A549 (cell line): ENCODE results near the gene FAH. TPM values are rescaled to one million over a fixed set of nuclear protein-coding genes. Genes with fewer than 3 reads are reported as not detected.

ENCODE experiments used
- ATAC-seq, 2 experiments: fragments of 200-7000 bp in 1 of 2; fragments of >200 bp in 1 of 2; cut with Nextera tagmentation in 1 of 2; cut with Tn5 transposase in 1 of 2; 3 replicates each; pipeline versions ENCODE4 v1.8.0 to v1.9.1; 2018 to 2020; ENCODE audit warnings: mild to moderate bottlenecking in 1 of 2, moderate library complexity in 1 of 2
- CTCF ChIA-PET: fragments of 300-600 bp; sonication (Branson Sonifier 250); formaldehyde crosslinking; extraction: SDS; loops from one replicate; lab custom pipeline; 2021; ENCODE audit warnings: antibody characterized with exemption, inconsistent platforms; lab: Yijun Ruan, JAX
- POLR2A ChIA-PET: fragments of 350-600 bp; formaldehyde crosslinking; extraction: SDS; loops from one replicate; lab custom pipeline; 2021; ENCODE audit warnings: antibody characterized with exemption, inconsistent platforms; lab: Yijun Ruan, JAX
- DNase-seq, 2 experiments: peaks; one replicate each; pipeline versions ENCODE4 v3.0.0 to v3.0.0-alpha.2; 2011 to 2016; ENCODE audit warnings: low read depth in 1 of 2, low spot score in 1 of 2
- FAIRE-seq: peaks from 2 replicates; lab custom pipeline; 2011; peaks lifted over from hg19 to GRCh38; lab: Jason Lieb, UNC
- H3K27ac ChIP-seq, 2 experiments: fragments of >200 bp; sonication (Bioruptor Twin); formaldehyde crosslinking; 3 replicates each; pipeline ENCODE4 v1.5.1; 2016 to 2017
- H3K4me1 ChIP-seq: fragments of >200 bp; sonication (Bioruptor Twin); formaldehyde crosslinking; 3 replicates; pipeline ENCODE4 v1.6.1; 2016
- H3K4me2 ChIP-seq: fragments of >200 bp; sonication (Bioruptor Twin); formaldehyde crosslinking; 3 replicates; pipeline ENCODE4 v1.6.1; 2016
- H3K4me3 ChIP-seq: fragments of >200 bp; sonication (Bioruptor Twin); formaldehyde crosslinking; 3 replicates; pipeline ENCODE4 v1.5.1; 2016
- H3K9me3 ChIP-seq: fragments of >200 bp; sonication (Bioruptor Twin); formaldehyde crosslinking; 3 replicates; pipeline ENCODE4 v1.6.1; 2016
- BHLHE40 ChIP-seq: IDR thresholded peaks from 2 replicates; pipeline ENCODE4 v1.6.1; 2012; ENCODE audit warnings: low read depth, low read length, inconsistent platforms
- CBX2 ChIP-seq: fragments of 200-600 bp; sonication (generic); IDR thresholded peaks from 2 replicates; pipeline ENCODE4 v1.6.1; 2016; ENCODE audit warnings: low read depth, mild to moderate bottlenecking, borderline replicate concordance
- CBX8 ChIP-seq: fragments of 200-600 bp; sonication (generic); IDR thresholded peaks from 2 replicates; pipeline ENCODE4 v1.6.1; 2016
- CHD4 ChIP-seq: fragments of 200-600 bp; sonication (generic); IDR thresholded peaks from 2 replicates; pipeline ENCODE4 v1.6.1; 2016; ENCODE audit warnings: antibody characterized with exemption, mild to moderate bottlenecking, borderline replicate concordance
- EHF ChIP-seq: fragments of 250-450 bp; sonication (Bioruptor Pico); IDR thresholded peaks from 2 replicates; pipeline ENCODE4 v1.5.0; 2020; ENCODE audit warnings: mild to moderate bottlenecking
- EHMT2 ChIP-seq: fragments of 200-600 bp; sonication (generic); IDR thresholded peaks from 2 replicates; pipeline ENCODE4 v1.6.1; 2016; ENCODE audit warnings: antibody characterized with exemption, low read depth, mild to moderate bottlenecking, moderate library complexity
- ELK1 ChIP-seq: fragments of 150-350 bp; IDR thresholded peaks from 2 replicates; pipeline ENCODE4 v1.6.1; 2014; ENCODE audit warnings: low read depth, mild to moderate bottlenecking, low read length
- ESRRA ChIP-seq: fragments of 150-350 bp; IDR thresholded peaks from 2 replicates; pipeline ENCODE4 v1.6.1; 2014; ENCODE audit warnings: mild to moderate bottlenecking, low read length, borderline replicate concordance
- FOSL2 ChIP-seq, 2 experiments: fragments of 450-650 bp in 1 of 2; fragments of >200 bp in 1 of 2; sonication (Bioruptor Twin) in 1 of 2; formaldehyde crosslinking; IDR thresholded peaks; 2 replicates each; pipeline versions ENCODE4 v1.5.0 to v1.6.1; 2016 to 2020; ENCODE audit warnings: mild to moderate bottlenecking in 1 of 2, moderate library complexity in 1 of 2
- FOXS1 ChIP-seq: fragments of 250-450 bp; sonication (Bioruptor Pico); IDR thresholded peaks from 2 replicates; pipeline ENCODE4 v1.5.0; 2020; ENCODE audit warnings: mild to moderate bottlenecking, moderate library complexity
- GATA3 ChIP-seq: IDR thresholded peaks from 2 replicates; pipeline ENCODE4 v1.6.1; 2012; ENCODE audit warnings: borderline replicate concordance
- HDAC2 ChIP-seq: fragments of 200-600 bp; sonication (generic); IDR thresholded peaks from 2 replicates; pipeline ENCODE4 v1.6.1; 2016
- HES2 ChIP-seq: fragments of >200 bp; sonication (Bioruptor Twin); formaldehyde crosslinking; IDR thresholded peaks from 2 replicates; pipeline ENCODE4 v1.6.1; 2016
- HMGXB4 ChIP-seq: fragments of 250-450 bp; sonication (Bioruptor Pico); IDR thresholded peaks from 2 replicates; pipeline ENCODE4 v1.5.0; 2021; ENCODE audit warnings: mild to moderate bottlenecking, moderate library complexity, borderline replicate concordance
- HOXB13 ChIP-seq: fragments of 250-450 bp; sonication (Bioruptor Pico); IDR thresholded peaks from 2 replicates; pipeline ENCODE4 v1.5.0; 2020; ENCODE audit warnings: low read depth, mild to moderate bottlenecking, moderate library complexity
- JUN ChIP-seq, 2 experiments: fragments of >200 bp; sonication (Bioruptor Twin); formaldehyde crosslinking; IDR thresholded peaks; 2 replicates in 1 of 2; 3 replicates in 1 of 2; pipeline ENCODE4 v1.6.1; 2016 to 2017
- JUNB ChIP-seq: fragments of >200 bp; sonication (Bioruptor Twin); formaldehyde crosslinking; IDR thresholded peaks from 2 replicates; pipeline ENCODE4 v1.6.1; 2016
- KDM1A ChIP-seq: fragments of 200-600 bp; sonication (generic); IDR thresholded peaks from 2 replicates; pipeline ENCODE4 v1.6.1; 2016; ENCODE audit warnings: low read depth, mild to moderate bottlenecking
- MAFK ChIP-seq: fragments of 450-650 bp; IDR thresholded peaks from 2 replicates; pipeline ENCODE4 v1.6.1; 2014; ENCODE audit not compliant: partially characterized antibody
- MAX ChIP-seq: IDR thresholded peaks from 2 replicates; pipeline ENCODE4 v1.6.1; 2012
- NFE2L2 ChIP-seq: fragments of 150-350 bp; conservative IDR thresholded peaks from 2 replicates; pipeline ENCODE4 v1.6.1; 2014; ENCODE audit warnings: low read length
- NR3C1 ChIP-seq: fragments of >200 bp; sonication (Bioruptor Twin); formaldehyde crosslinking; IDR thresholded peaks from 3 replicates; pipeline ENCODE4 v1.6.1; 2017
- PBX3 ChIP-seq: IDR thresholded peaks from 2 replicates; pipeline ENCODE4 v1.6.1; 2012
- RFX5 ChIP-seq: fragments of 450-650 bp; IDR thresholded peaks from 2 replicates; pipeline ENCODE4 v1.7.1; 2014; ENCODE audit warnings: antibody characterized with exemption, mild to moderate bottlenecking, moderate library complexity
- RNF2 ChIP-seq: fragments of 200-600 bp; sonication (generic); IDR thresholded peaks from 2 replicates; pipeline ENCODE4 v1.6.1; 2016; ENCODE audit warnings: low read depth, mild to moderate bottlenecking, antibody characterized with exemption, moderate library complexity, borderline replicate concordance
- TFCP2L1 ChIP-seq: fragments of 250-450 bp; sonication (Bioruptor Pico); IDR thresholded peaks from 2 replicates; pipeline ENCODE4 v1.5.0; 2021; ENCODE audit warnings: mild to moderate bottlenecking
- TP53 ChIP-seq: fragments of 250-450 bp; sonication (Bioruptor Pico); IDR thresholded peaks from 2 replicates; pipeline ENCODE4 v1.5.0; 2021; ENCODE audit warnings: mild to moderate bottlenecking, moderate library complexity
- WGBS: methylation state at CpG from one replicate; pipeline ENCODE4 v1.1.6; 2017; ENCODE audit errors: missing lambda C conversion rate; 5-methylcytosine and 5-hydroxymethylcytosine counted together
- polyA plus RNA-seq, 4 experiments: library from polyadenylated mRNA; depleted of rRNA in 3 of 4; stranded (reverse); fragments of >200 nt; fragmentation: RNase III in 1 of 4; extraction: RNeasy Plus Mini Kit Qiagen cat#74134 plus additional on column Dnase treatment in 1 of 4; gene quantifications; 2 replicates in 3 of 4; 3 replicates in 1 of 4; pipeline ENCODE4 v1.2.3, GENCODE V29; 2011 to 2017

The FAH gene
- polyA plus RNA-seq, 2 of the 4 experiments (the other 2 are of a cell fraction): 27.3 to 31.9 TPM

GRCh38 chr15:80203361-80203885 lies 50.6 kb downstream of the FAH start:
- no peaks in the 10 kb centered on the region for H3K9me3 ChIP-seq
- H3K27ac ChIP-seq: no peak overlapping the region
- peak in 1 of 2 experiments; percentile 42; a peak in 3 of 6 replicates for ATAC-seq
- FAIRE-seq: no peak
- H3K4me3 ChIP-seq: no peak overlapping the region
- no peaks in the 10 kb centered on the region for H3K4me1 ChIP-seq
- ChIA-PET CTCF (interaction anchor here (1.0 to 1.4 kb wide), 2 partner anchors 11 to 40 kb away, joined by 3 to 5 read pairs; no protein-coding TSS in a partner anchor), POLR2A (no interaction called here)
- H3K4me2 ChIP-seq: no peak overlapping the region
- TF ChIP-seq HDAC2: no peak
- no peak for TF ChIP-seq EHMT2
- no peak for TF ChIP-seq MAFK
- TF ChIP-seq TP53: no peak
- TF ChIP-seq JUNB: no peak
- TF ChIP-seq ESRRA: no peak
- TF ChIP-seq FOXS1 (CRISPR knock-in tag): no peak
- TF ChIP-seq EHF (CRISPR knock-in tag): no peak
- no peak for TF ChIP-seq GATA3
- no peak for TF ChIP-seq CBX8
- TF ChIP-seq NR3C1: no peak
- TF ChIP-seq NFE2L2: no peak
- TF ChIP-seq TFCP2L1: no peak
- TF ChIP-seq CHD4: no peak
- TF ChIP-seq RNF2: no peak
- DNase-seq: no peak
- WGBS: 32% methylated on average over 10 of the region's 10 CpGs

- ChIA-PET POLR2A (no interaction called here), CTCF (no interaction called here)
- DNase-seq: no peak
- Histone ChIP-seq H3K9me3 (no peaks in the 10 kb centered on the region), H3K4me1 (no peaks in the 10 kb centered on the region), H3K4me3 (no peak overlapping the region), H3K27ac (no peak overlapping the region), H3K4me2 (no peak overlapping the region)
- TF ChIP-seq BHLHE40 (no peak), HOXB13 (CRISPR knock-in tag) (no peak), KDM1A (no peak), HES2 (no peak), CHD4 (no peak)
- 71% methylated on average over 4 of the region's 4 CpGs for WGBS
- FAIRE-seq: no peak
- ATAC-seq: no peak
Observed at GRCh38 chr15:80204231-80204630, 51.4 kb downstream of the FAH start.

- ATAC-seq (no peak), DNase-seq (peak in 1 of 2 experiments; percentile 18), FAIRE-seq (no peak)
- Histone ChIP-seq H3K9me3 (no peaks in the 10 kb centered on the region), H3K4me1 (no peaks in the 10 kb centered on the region), H3K27ac (no peak overlapping the region)
- POLR2A ChIA-PET: no interaction called here
- TF ChIP-seq NR3C1 (no peak), TP53 (no peak), GATA3 (no peak), FOSL2 (IDR thresholded peaks at IDR 0.05) (no peak), FOSL2 (CRISPR knock-in tag; IDR thresholded peaks at IDR 0.05) (no peak), EHF (CRISPR knock-in tag) (no peak), ESRRA (no peak), MAX (no peak), JUN (IDR thresholded peaks at IDR 0.05) (no peak), CBX8 (no peak), RFX5 (no peak), PBX3 (no peak), NFE2L2 (no peak), KDM1A (no peak), ELK1 (no peak), MAFK (no peak), CBX2 (no peak), CHD4 (no peak), HMGXB4 (CRISPR knock-in tag) (no peak)
- TF ChIP-seq, all 56 proteins: peak for 0
- Histone ChIP-seq H3K4me2 (peak overlapping the region; percentile 17; the same call in 1 of the 3 replicates), H3K4me3 (no peak overlapping the region)
- CTCF ChIA-PET: interaction anchor here (1.2 kb wide), 1 partner anchor 10 kb away, joined by 3 read pairs; no protein-coding TSS in a partner anchor
- WGBS: 5% methylated on average over 3 of the region's 3 CpGs
Observed at GRCh38 chr15:80207887-80208286, 55.1 kb downstream of the FAH start.
